ENCODE measurements around the gene CYTIP.

CYTIP gene

DNA sequence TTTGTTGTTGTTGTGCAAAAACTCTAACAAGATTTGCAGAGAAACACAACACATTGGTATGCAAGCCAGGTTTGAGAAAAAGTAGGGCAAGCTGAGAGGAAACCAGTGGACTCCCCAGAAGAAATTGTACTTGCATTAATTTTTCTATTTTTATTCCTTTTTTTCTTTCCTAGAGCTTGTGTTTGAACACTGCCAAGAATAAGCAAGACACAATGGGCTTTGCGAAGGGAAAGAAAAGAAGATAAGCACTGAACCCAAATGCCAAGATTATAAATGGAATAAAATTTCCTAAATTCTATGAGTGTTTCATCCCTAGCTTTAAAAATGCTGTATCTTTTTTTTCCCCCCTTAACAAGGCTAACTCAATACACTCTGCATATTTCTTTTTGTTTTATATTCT lies 17.0 kb upstream of the CYTIP start:
- no peak for DNase-seq

DNA sequence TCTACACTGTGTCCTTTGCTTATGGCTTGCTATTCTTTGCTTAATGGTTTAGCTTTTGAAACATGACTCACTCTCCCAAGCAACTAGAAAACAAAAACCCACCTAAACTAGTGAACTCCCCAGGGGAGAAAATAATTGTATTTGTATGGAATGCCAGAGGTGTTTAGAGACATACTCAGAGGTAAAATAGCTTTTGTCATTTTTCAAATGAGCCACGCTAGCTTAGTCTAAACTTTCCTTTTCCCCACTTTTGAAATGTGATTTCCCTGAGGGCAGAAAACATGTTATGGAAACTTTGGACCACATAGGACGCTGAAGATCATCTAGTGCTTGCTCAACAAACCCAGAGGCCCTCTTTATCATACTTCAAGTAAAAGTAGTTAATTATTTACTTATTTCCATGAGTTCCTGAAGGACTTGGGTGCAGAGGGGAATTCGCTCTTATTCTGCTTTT lies 16.5 kb upstream of the CYTIP start:
- DNase-seq, result no peak

DNA sequence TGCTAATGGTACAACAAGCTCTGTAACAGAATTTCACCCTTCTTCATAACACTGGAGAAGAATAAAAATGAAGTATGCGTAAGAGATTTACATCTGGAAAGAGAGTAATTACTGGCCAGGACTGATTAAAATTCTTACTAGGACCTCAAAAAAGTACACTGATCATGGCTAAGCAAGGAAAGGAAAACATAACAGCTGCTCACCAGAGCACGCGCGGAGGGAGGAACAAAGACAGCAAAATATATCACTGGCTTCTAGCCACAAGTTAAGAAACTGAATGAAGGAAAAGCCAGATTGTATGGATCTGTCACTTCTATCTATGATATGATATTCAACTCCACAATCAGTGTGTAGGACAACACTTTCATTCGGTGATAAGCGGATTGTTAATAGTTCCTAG lies 15.6 kb upstream of the CYTIP start:
- no peak for DNase-seq

- no peak for DNase-seq
These were observed 3.9 kb upstream of the CYTIP start for GRCh38 chr2:157447741-157448140.

- DNase-seq, result no peak
These were observed 3.1 kb upstream of the CYTIP start for GRCh38 chr2:157447031-157447430.

- peak; percentile 59 for DNase-seq
These were observed 752 bp upstream of the CYTIP start for GRCh38 chr2:157444641-157445040.

DNA sequence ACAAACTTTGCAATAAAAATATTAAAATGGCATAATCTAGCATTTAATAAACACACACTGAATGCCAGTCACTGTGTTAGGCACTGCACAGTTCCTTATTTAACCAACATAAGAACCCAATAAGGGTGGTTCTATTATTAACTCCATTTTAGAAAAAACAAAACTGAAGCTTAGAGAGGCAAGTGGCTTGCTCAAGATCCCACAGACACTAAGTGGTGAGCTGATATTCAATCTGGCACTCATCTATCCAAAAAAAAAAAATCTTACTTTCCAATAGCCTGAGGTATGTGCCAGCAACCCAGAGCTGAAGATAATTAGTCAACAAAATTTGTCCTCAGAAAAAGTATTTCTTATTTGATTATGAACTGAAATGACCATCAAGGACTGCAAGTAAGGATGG lies 799 bp downstream of the CYTIP start:
- no peak for DNase-seq

- DNase-seq, result no peak
These were observed 1.3 kb downstream of the CYTIP start for GRCh38 chr2:157442636-157443035.

DNA sequence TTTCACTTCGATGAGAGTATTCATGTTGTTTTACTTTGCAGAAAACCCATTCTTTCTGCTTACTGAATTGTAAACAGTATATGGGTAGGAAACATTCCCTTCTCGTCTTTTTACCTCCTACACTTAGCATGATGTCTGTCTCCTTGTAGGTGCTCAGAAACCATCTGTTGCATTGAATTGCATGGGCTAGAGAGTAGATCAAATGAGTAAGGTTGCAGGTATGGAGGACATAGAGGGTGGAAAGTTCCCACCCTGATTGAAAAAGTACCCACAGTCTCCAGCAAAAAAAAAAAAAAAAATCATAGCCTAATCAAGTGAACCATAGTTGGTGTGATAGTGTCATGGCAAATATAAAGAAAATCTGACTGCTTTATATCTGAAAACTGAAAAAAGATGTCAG lies 1.7 kb downstream of the CYTIP start:
- DNase-seq, result no peak

- DNase-seq, result peak; percentile 60
These were observed 2.8 kb downstream of the CYTIP start for GRCh38 chr2:157441072-157441454.

DNA sequence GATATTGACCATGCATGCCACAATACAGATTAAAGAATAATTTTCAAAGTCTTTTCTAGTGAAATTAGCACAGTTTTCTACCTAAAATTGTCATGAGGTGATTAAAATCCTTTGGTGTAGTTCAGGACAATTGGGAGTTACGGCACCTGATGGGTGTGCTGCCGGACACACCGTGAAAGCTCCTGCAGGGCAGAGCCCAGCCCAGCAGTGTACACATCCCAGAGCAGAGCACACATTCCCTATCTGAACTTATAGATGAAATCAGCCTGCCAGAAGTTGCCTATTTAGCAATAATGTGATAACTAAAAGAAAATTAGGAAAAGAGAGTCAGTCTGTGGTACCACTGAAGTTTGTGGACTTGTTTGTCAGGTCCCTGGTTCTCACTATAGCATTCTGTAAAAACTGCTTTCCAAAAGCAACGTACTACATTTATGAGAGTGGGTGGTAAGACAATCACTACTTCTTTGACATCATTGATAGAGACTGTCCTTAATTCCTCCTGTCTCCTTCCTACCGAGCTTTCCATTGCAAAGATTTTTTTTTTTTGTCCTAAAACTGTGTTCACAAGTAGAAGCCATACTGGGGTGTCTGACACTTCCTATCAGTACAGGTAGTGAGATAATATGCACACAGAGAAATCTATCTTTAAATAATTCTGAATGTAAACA lies 3.4 kb downstream of the CYTIP start:
- DNase-seq, result no peak

DNA sequence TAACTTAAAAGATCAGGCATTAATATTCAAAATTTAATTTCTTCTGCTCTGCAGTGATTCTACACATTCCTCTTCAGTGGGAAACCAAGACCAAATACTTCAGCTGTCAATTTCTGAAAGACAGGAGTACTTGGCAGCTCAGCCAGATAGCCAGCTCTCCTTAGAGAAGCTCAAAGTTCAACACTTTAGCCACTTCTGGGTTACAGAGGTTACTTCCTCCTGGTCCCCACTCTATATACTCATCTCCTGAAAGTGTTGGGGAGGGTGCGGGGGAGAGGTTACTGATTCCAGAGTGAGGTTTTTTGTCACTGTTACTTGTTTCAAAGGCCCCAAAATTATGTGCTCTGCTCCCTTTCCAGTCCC lies 4.1 kb downstream of the CYTIP start:
- DNase-seq, result peak; percentile 36

DNA sequence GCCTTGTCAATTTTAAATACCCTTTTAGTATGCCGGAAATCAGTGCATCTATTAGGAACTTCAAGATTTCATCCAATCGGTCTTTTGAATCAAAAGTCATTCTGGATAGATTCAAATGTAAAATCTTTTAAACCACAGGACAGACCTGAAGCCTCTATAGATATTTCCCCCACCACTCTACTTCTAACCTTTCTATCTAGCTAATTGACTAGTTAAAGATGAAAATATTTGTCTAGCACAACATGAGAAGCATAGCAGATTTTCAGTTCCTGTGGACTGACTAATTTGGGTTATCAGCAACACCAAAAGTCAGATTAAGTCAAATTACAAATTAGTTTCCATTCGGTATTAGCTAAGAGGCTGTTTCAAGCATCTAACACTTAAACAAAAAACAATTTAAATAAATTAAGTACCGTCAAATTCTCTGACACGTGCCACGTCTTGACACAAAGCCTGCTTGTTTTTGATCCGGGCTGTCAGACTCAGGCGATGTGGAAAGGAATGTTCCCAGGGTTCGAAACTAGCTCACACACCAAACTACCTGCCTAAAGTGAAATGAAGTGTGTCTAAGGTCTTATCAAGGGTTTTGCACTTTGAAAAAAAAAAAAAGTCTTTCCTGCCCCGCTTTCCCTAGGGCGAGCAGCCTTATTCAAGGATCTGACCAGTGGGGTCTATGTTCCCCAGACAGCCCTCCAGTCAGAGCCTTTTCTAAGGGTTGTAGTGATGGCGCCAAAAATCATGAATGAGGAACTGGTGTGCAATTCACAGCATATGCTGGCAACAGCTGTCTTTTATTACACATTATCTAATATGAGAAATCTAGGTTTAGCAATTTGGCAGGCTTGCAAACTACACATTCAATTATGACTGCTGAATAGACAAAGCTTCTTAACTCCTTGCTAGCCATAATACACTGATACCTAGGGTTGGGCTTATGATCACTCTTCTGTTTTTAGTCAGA lies 4.7 kb downstream of the CYTIP start:
- peak; percentile 29 for DNase-seq

DNA sequence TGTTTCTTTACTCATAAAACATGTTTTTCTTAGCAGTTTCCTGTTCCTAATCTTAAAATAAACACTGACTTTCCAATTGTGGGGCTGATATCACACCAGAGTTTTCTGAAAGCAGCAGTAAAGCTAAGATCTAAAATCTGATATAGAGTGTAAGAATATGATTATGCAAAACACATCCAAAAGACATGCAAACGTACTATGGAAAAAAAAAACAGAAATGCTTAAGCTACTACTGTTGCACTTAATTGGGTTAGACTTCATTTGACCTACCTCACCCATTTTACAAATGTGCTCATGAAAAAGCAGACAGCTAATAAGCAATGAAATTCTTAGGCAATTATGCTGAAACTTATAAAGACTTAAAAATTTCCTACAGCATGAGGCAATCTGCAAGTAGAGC lies 10.5 kb downstream of the CYTIP start:
- DNase-seq, result no peak

- DNase-seq, result no peak
These were observed 11.3 kb downstream of the CYTIP start for GRCh38 chr2:157432475-157433106.

DNA sequence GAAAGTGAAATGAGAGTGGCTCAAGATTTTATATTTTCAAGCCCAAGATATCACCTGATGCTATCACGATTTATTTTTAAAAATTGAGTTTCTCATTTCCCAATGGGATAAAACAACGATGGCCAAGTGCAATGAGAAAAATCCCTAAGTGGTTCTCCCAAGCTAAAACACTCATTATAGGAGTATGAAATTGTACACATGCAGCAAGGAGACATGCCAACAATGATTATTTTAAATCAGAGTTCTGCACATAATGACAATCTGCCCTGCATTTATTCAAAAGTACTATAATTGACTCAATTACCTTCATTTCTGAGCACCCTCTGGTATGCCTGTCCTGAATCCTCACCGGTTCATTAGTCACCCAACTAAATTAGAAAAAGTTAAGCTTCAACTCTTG lies 12.7 kb downstream of the CYTIP start:
- no peak for DNase-seq

- DNase-seq, result no peak
These were observed 15.3 kb downstream of the CYTIP start for GRCh38 chr2:157428500-157429175.

- DNase-seq, result no peak
These were observed 16.0 kb downstream of the CYTIP start for GRCh38 chr2:157427922-157428303.

GRCh38 chr2:157427003-157427921 lies 16.6 kb downstream of the CYTIP start:
- no peak for DNase-seq

DNA sequence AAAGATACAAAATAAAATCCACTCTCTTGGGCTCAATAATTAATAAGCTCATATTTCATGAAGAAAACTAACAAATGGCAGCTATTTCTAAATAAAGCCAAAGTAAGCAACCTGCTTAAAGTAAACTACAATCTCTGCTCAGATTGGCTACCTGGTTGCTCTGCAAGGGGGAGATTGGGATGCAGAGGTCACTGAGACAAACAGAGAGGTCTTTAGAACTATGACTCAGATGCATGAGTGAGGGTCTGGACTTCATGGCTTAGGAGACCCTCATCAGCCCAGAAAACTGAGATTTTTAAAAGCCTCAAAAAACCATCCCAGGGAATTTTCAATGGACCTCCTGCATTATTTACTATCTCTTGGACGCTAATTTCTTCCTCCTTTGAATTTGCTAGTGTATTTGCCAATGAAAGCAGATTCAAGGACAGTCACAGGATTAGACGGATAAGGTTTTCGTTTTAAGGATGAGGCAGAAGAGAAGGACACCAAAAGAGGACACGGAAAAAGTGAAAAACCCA lies 17.4 kb downstream of the CYTIP start:
- DNase-seq, result no peak

DNA sequence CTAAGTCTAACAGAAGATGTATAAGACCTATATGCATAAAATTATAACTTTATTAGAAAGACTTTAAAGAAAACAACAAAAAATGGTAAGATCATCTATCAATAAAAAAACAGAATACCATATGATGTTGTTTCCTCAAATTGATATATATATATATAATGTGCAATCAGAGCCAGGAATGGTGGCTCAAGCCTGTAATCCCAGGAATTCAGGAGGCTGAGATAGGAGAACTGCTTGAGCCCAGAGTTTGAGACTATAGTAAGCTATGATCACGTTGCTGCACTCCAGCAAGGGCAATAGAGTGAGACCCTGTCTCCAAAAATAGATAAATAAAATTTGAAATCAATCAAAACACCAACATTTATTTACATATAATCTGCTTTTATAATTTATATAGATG lies 19.5 kb downstream of the CYTIP start:
- no peak for DNase-seq

GRCh38 chr2:157421964-157422363 lies 21.9 kb downstream of the CYTIP start:
- no peak for DNase-seq
